ENCODE measurements around the gene MCTP1. TPM values are rescaled to one million over a fixed set of nuclear protein-coding genes. Genes with fewer than 3 reads are reported as not detected.
A peak's percentile ranks its signal among the peaks of the same experiment; 100 is the strongest.
"Not testable (repeated sequence)": the region's sequence is repeated elsewhere in the genome, so short reads cannot be mapped to it uniquely, and the experiment has no call there.

The MCTP1 gene
- total RNA-seq, 1 experiment from 2014 or later, result 0.41 TPM

DNA sequence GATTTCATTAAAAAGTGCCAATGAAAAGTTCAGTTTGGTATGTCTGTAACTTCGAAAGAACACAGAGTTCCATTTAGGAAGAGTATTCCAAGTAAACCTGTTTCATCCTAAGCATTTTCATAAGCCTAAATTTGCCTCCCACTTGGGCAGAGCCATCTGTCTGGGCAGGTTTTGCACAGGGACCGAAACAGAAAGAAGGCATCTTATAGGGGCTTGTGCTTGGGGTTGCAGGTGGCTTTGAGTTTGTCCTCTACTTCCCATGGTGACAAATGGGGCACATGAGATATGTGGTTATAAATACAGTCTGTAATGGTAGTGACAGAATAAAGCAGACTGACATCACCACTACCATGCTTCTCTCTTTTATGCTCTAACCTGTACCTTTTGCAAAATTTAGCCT, 63.7 kb downstream of the MCTP1 start:
- peak overlapping the region; percentile 77; the same call in 1 of the 2 replicates for H3K27ac ChIP-seq (ENCODE audit: low read length)
- no peaks in the 10 kb centered on the region for H3K9me3 ChIP-seq (ENCODE audit: low read length)
- no peaks in the 10 kb centered on the region for H3K9me2 ChIP-seq (replicated peaks; ENCODE audit: insufficient read depth, low read length)
- H3K27me3 ChIP-seq (ENCODE audit: low read length), result no peaks in the 10 kb centered on the region
- H2AFZ ChIP-seq (ENCODE audit: low read length), result no peak overlapping the region
- no peaks in the 10 kb centered on the region for H3K36me3 ChIP-seq (ENCODE audit: insufficient read depth, low read length)
- DNase-seq, result no peak
- H3K79me2 ChIP-seq (ENCODE audit: low read length), result no peaks in the 10 kb centered on the region
- H3K4me3 ChIP-seq (ENCODE audit: low read length), result no peak overlapping the region
- H3K9ac ChIP-seq (ENCODE audit: low read length), result no peak overlapping the region
- peaks cover 28% of the 10 kb centered on the region for H3K4me1 ChIP-seq (ENCODE audit: low read length)
- H4K20me1 ChIP-seq (ENCODE audit: insufficient read depth, low read depth, low read length), result no peaks in the 10 kb centered on the region
- peak overlapping the region; percentile 23 for H3K4me2 ChIP-seq (ENCODE audit: low read depth, low read length, poor library complexity, severe bottlenecking)

DNA sequence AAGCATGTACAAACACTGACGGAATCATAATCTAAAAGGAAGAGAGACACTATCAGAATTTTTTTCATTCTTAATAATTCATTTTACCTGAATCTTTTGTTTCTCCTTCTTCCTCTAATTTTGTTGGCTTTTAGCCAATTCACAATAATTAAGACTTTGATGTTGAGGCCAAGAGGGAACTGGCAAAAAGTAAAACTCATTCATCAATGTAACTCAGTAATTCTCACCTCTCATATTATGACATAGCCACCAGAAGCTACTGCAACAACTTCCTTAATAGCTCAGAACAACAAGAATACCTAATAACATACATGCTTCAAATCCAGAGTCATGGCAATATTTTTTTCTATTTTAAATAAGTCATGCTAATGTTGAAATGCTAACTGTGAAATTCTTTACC, 64.5 kb downstream of the MCTP1 start:
- H3K9me3 ChIP-seq (ENCODE audit: low read length), result no peaks in the 10 kb centered on the region
- no peaks in the 10 kb centered on the region for H3K9me2 ChIP-seq (replicated peaks; ENCODE audit: insufficient read depth, low read length)
- peak overlapping the region; percentile 77 for H3K27ac ChIP-seq (ENCODE audit: low read length)
- no peak overlapping the region for H3K4me3 ChIP-seq (ENCODE audit: low read length)
- H3K4me1 ChIP-seq (ENCODE audit: low read length), result peaks cover 28% of the 10 kb centered on the region
- no peak overlapping the region for H3K9ac ChIP-seq (ENCODE audit: low read length)
- H3K79me2 ChIP-seq (ENCODE audit: low read length), result no peaks in the 10 kb centered on the region
- no peaks in the 10 kb centered on the region for H3K27me3 ChIP-seq (ENCODE audit: low read length)
- no peaks in the 10 kb centered on the region for H3K36me3 ChIP-seq (ENCODE audit: insufficient read depth, low read length)
- peak overlapping the region; percentile 23 for H3K4me2 ChIP-seq (ENCODE audit: low read depth, low read length, poor library complexity, severe bottlenecking)
- H2AFZ ChIP-seq (ENCODE audit: low read length), result no peak overlapping the region
- no peaks in the 10 kb centered on the region for H4K20me1 ChIP-seq (ENCODE audit: insufficient read depth, low read depth, low read length)
- no peak for DNase-seq

GRCh38 chr5:95219411-95219810, 65.5 kb downstream of the MCTP1 start:
- Histone ChIP-seq H4K20me1 (ENCODE audit: insufficient read depth, low read depth, low read length) (no peaks in the 10 kb centered on the region), H3K4me1 (ENCODE audit: low read length) (peaks cover 28% of the 10 kb centered on the region), H3K4me3 (ENCODE audit: low read length) (no peak overlapping the region; the same call in 1 of the 2 replicates), H3K27me3 (ENCODE audit: low read length) (no peaks in the 10 kb centered on the region), H3K36me3 (ENCODE audit: insufficient read depth, low read length) (no peaks in the 10 kb centered on the region), H3K27ac (ENCODE audit: low read length) (peak overlapping the region; percentile 77), H3K9ac (ENCODE audit: low read length) (no peak overlapping the region), H3K9me3 (ENCODE audit: low read length) (no peaks in the 10 kb centered on the region), H2AFZ (ENCODE audit: low read length) (no peak overlapping the region), H3K4me2 (ENCODE audit: low read depth, low read length, poor library complexity, severe bottlenecking) (peak overlapping the region; percentile 50), H3K9me2 (replicated peaks; ENCODE audit: insufficient read depth, low read length) (no peaks in the 10 kb centered on the region), H3K79me2 (ENCODE audit: low read length) (no peaks in the 10 kb centered on the region)
- no peak for DNase-seq

GRCh38 chr5:95217881-95218280, 67.0 kb downstream of the MCTP1 start:
- no peak overlapping the region for H3K4me3 ChIP-seq (ENCODE audit: low read length)
- H3K9me3 ChIP-seq (ENCODE audit: low read length), result no peaks in the 10 kb centered on the region
- no peaks in the 10 kb centered on the region for H3K36me3 ChIP-seq (ENCODE audit: insufficient read depth, low read length)
- no peaks in the 10 kb centered on the region for H4K20me1 ChIP-seq (ENCODE audit: insufficient read depth, low read depth, low read length)
- H3K27me3 ChIP-seq (ENCODE audit: low read length), result no peaks in the 10 kb centered on the region
- H3K4me2 ChIP-seq (ENCODE audit: low read depth, low read length, poor library complexity, severe bottlenecking), result no peak overlapping the region
- peaks cover 28% of the 10 kb centered on the region for H3K4me1 ChIP-seq (ENCODE audit: low read length)
- H3K27ac ChIP-seq (ENCODE audit: low read length), result no peak overlapping the region
- no peaks in the 10 kb centered on the region for H3K79me2 ChIP-seq (ENCODE audit: low read length)
- no peak overlapping the region for H3K9ac ChIP-seq (ENCODE audit: low read length)
- H3K9me2 ChIP-seq (replicated peaks; ENCODE audit: insufficient read depth, low read length), result no peaks in the 10 kb centered on the region
- no peak overlapping the region for H2AFZ ChIP-seq (ENCODE audit: low read length)
- no peak for DNase-seq

DNA sequence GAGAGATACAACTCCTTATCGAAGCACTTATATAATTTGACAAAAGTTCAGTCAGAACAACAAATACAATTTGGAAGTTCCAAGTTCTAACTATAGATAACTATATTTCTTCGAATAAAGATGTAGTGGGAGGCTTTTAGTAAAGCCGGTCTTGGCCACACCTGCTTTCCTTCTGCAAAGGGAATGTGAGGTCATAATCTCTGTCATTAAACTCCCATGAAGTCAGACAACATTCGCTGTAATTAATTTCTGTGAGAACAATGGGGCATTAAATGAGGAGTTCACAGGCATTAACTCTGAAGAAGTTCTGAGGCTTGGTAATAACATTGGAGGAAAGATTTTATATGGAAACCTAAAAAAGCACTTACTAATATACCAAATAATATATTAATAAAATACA, 67.5 kb downstream of the MCTP1 start:
- no peak overlapping the region for H2AFZ ChIP-seq (ENCODE audit: low read length)

GRCh38 chr5:95216136-95216955, 68.5 kb downstream of the MCTP1 start:
- H4K20me1 ChIP-seq (ENCODE audit: insufficient read depth, low read depth, low read length), result no peaks in the 10 kb centered on the region
- no peaks in the 10 kb centered on the region for H3K36me3 ChIP-seq (ENCODE audit: insufficient read depth, low read length)
- H3K27me3 ChIP-seq (ENCODE audit: low read length), result no peaks in the 10 kb centered on the region
- no peak overlapping the region for H2AFZ ChIP-seq (ENCODE audit: low read length)
- no peak overlapping the region for H3K9ac ChIP-seq (ENCODE audit: low read length)
- H3K4me2 ChIP-seq (ENCODE audit: low read depth, low read length, poor library complexity, severe bottlenecking), result no peak overlapping the region
- no peaks in the 10 kb centered on the region for H3K79me2 ChIP-seq (ENCODE audit: low read length)
- peaks cover 23% of the 10 kb centered on the region for H3K4me1 ChIP-seq (ENCODE audit: low read length)
- no peaks in the 10 kb centered on the region for H3K9me3 ChIP-seq (ENCODE audit: low read length)
- no peak for DNase-seq
- no peaks in the 10 kb centered on the region for H3K9me2 ChIP-seq (replicated peaks; ENCODE audit: insufficient read depth, low read length)
- no peak overlapping the region for H3K27ac ChIP-seq (ENCODE audit: low read length)
- H3K4me3 ChIP-seq (ENCODE audit: low read length), result no peak overlapping the region

More for the DNA sequence above, 67.5 kb downstream of the MCTP1 start:
- Histone ChIP-seq H3K4me1 (ENCODE audit: low read length) (peaks cover 28% of the 10 kb centered on the region), H3K9me2 (replicated peaks; ENCODE audit: insufficient read depth, low read length) (no peaks in the 10 kb centered on the region), H3K9me3 (ENCODE audit: low read length) (no peaks in the 10 kb centered on the region), H3K9ac (ENCODE audit: low read length) (no peak overlapping the region), H3K27me3 (ENCODE audit: low read length) (no peaks in the 10 kb centered on the region), H3K27ac (ENCODE audit: low read length) (no peak overlapping the region), H4K20me1 (ENCODE audit: insufficient read depth, low read depth, low read length) (no peaks in the 10 kb centered on the region), H3K4me2 (ENCODE audit: low read depth, low read length, poor library complexity, severe bottlenecking) (no peak overlapping the region), H3K36me3 (ENCODE audit: insufficient read depth, low read length) (no peaks in the 10 kb centered on the region), H3K79me2 (ENCODE audit: low read length) (no peaks in the 10 kb centered on the region), H3K4me3 (ENCODE audit: low read length) (no peak overlapping the region)
- no peak for DNase-seq

DNA sequence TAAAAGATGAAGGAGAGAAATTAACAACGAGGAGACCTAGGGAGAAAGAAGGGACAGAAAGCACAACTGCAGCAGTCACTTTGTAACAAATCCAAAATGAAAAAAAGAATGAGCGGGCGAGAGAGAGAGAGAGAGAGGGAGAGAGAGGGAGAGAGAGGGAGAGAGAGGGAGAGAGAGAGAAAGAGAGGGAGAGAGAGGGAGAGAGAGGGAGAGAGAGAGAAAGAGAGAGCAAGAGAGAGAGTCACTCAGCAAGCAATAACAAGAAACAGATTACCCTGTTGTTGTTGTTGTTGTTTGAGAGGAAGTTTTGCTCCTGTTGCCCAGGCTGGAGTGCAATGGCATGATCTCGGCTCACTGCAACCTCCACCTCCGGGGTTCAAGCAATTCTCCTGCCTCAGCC, 77.1 kb downstream of the MCTP1 start:
- not testable (repeated sequence) for H3K36me3 ChIP-seq (ENCODE audit: insufficient read depth, low read length); H3K4me2 ChIP-seq (ENCODE audit: low read depth, low read length, poor library complexity, severe bottlenecking); H3K4me1 ChIP-seq (ENCODE audit: low read length); H3K9me2 ChIP-seq (replicated peaks; ENCODE audit: insufficient read depth, low read length); H4K20me1 ChIP-seq (ENCODE audit: insufficient read depth, low read depth, low read length); DNase-seq; H3K27ac ChIP-seq (ENCODE audit: low read length); H3K79me2 ChIP-seq (ENCODE audit: low read length); H3K9me3 ChIP-seq (ENCODE audit: low read length); H3K4me3 ChIP-seq (ENCODE audit: low read length); H3K27me3 ChIP-seq (ENCODE audit: low read length); H3K9ac ChIP-seq (ENCODE audit: low read length); H2AFZ ChIP-seq (ENCODE audit: low read length)

- no peak for DNase-seq
- H4K20me1 ChIP-seq (ENCODE audit: insufficient read depth, low read depth, low read length), result no peaks in the 10 kb centered on the region
- no peaks in the 10 kb centered on the region for H3K9me3 ChIP-seq (ENCODE audit: low read length)
- H3K27ac ChIP-seq (ENCODE audit: low read length), result no peak overlapping the region
- H3K9me2 ChIP-seq (replicated peaks; ENCODE audit: insufficient read depth, low read length), result no peaks in the 10 kb centered on the region
- H3K4me3 ChIP-seq (ENCODE audit: low read length), result no peak overlapping the region
- no peak overlapping the region for H2AFZ ChIP-seq (ENCODE audit: low read length)
- no peak overlapping the region for H3K9ac ChIP-seq (ENCODE audit: low read length)
- no peaks in the 10 kb centered on the region for H3K4me1 ChIP-seq (ENCODE audit: low read length)
- no peaks in the 10 kb centered on the region for H3K36me3 ChIP-seq (ENCODE audit: insufficient read depth, low read length)
- no peaks in the 10 kb centered on the region for H3K27me3 ChIP-seq (ENCODE audit: low read length)
- no peaks in the 10 kb centered on the region for H3K79me2 ChIP-seq (ENCODE audit: low read length)
- H3K4me2 ChIP-seq (ENCODE audit: low read depth, low read length, poor library complexity, severe bottlenecking), result no peak overlapping the region
Observed at GRCh38 chr5:95194856-95195255, 90.0 kb downstream of the MCTP1 start.

Data from Karpas-422 (cell line).